Mesenchymal stem cell (in vitro differentiated cells and primary cell): Measurements from ENCODE around the gene SLC15A1.
"Not testable (repeated sequence)": the region's sequence is repeated elsewhere in the genome, so short reads cannot be mapped to it uniquely, and the experiment has no call there.

ENCODE experiments used
- DNase-seq: peaks from one replicate; pipeline ENCODE4 v3.0.0-alpha.2; 2013
- H2AFZ ChIP-seq: one replicate; pipeline ENCODE4 v1.6.1; 2013; ENCODE audit warnings: low read depth, mild to moderate bottlenecking, control low read depth, inconsistent platforms, low read length, moderate library complexity
- H2AK5ac ChIP-seq: 2 replicates; pipeline ENCODE4 v1.6.1; 2013; ENCODE audit warnings: low read length, moderate library complexity, mild to moderate bottlenecking, inconsistent platforms; ENCODE audit not compliant: severe bottlenecking
- H2BK120ac ChIP-seq: one replicate; pipeline ENCODE4 v1.6.1; 2013; ENCODE audit warnings: low read depth, mild to moderate bottlenecking, inconsistent platforms, low read length, moderate library complexity
- H2BK12ac ChIP-seq, 2 experiments: one replicate each; pipeline ENCODE4 v1.6.1; 2013; ENCODE audit warnings: inconsistent platforms in 2 of 2, low read length in 2 of 2, mild to moderate bottlenecking in 2 of 2, moderate library complexity in 2 of 2, control low read depth in 1 of 2
- H2BK15ac ChIP-seq: one replicate; pipeline ENCODE4 v1.6.1; 2013; ENCODE audit warnings: mild to moderate bottlenecking, low read depth, inconsistent platforms; ENCODE audit not compliant: poor library complexity, severe bottlenecking
- H2BK5ac ChIP-seq: 2 replicates; pipeline ENCODE4 v1.6.1; 2013; ENCODE audit warnings: low read depth, mild to moderate bottlenecking, low read length, control low read depth, inconsistent platforms; ENCODE audit not compliant: poor library complexity, severe bottlenecking
- H3K14ac ChIP-seq, 2 experiments: one replicate each; pipeline ENCODE4 v1.6.1; 2013; ENCODE audit warnings: inconsistent platforms in 2 of 2, low read length in 2 of 2, control low read depth in 1 of 2, mild to moderate bottlenecking in 1 of 2, moderate library complexity in 1 of 2
- H3K18ac ChIP-seq, 2 experiments: one replicate each; pipeline ENCODE4 v1.6.1; 2013; ENCODE audit warnings: inconsistent platforms in 2 of 2, low read length in 2 of 2, control low read depth in 1 of 2, low read depth in 1 of 2, mild to moderate bottlenecking in 1 of 2
- H3K23ac ChIP-seq, 2 experiments: one replicate each; pipeline ENCODE4 v1.6.1; 2013; ENCODE audit warnings: inconsistent platforms in 2 of 2, low read length in 2 of 2, mild to moderate bottlenecking in 2 of 2, moderate library complexity in 2 of 2, control low read depth in 1 of 2
- H3K27ac ChIP-seq: 2 replicates; pipeline ENCODE4 v1.5.1; 2013; ENCODE audit warnings: mild to moderate bottlenecking, moderate library complexity, low read length, control low read depth, inconsistent platforms; ENCODE audit not compliant: poor library complexity, severe bottlenecking
- H3K27me3 ChIP-seq, 2 experiments: 2 replicates each; pipeline versions ENCODE4 v1.6.1 to v1.7.0; 2013; ENCODE audit warnings: low read length in 2 of 2, mild to moderate bottlenecking in 2 of 2, moderate library complexity in 2 of 2, control low read depth in 1 of 2, inconsistent platforms in 1 of 2; ENCODE audit not compliant: control insufficient read depth in 1 of 2, insufficient read depth in 1 of 2
- H3K36me3 ChIP-seq, 2 experiments: 2 replicates each; pipeline versions ENCODE4 v1.6.1 to v1.7.0; 2013; ENCODE audit warnings: low read length in 2 of 2, control low read depth in 1 of 2, inconsistent platforms in 1 of 2, low read depth in 1 of 2, mild to moderate bottlenecking in 1 of 2; ENCODE audit not compliant: insufficient read depth in 2 of 2, control insufficient read depth in 1 of 2
- H3K4ac ChIP-seq, 2 experiments: one replicate each; pipeline ENCODE4 v1.6.1; 2013; ENCODE audit warnings: inconsistent platforms in 2 of 2, low read length in 2 of 2, mild to moderate bottlenecking in 2 of 2, moderate library complexity in 2 of 2, control low read depth in 1 of 2, low read depth in 1 of 2
- H3K4me1 ChIP-seq: 2 replicates; pipeline ENCODE4 v1.6.1; 2013; ENCODE audit warnings: low read depth, low read length, control low read depth; ENCODE audit not compliant: control insufficient read depth, insufficient read depth
- H3K4me2 ChIP-seq: 2 replicates; pipeline ENCODE4 v1.6.1; 2013; ENCODE audit warnings: low read length, mild to moderate bottlenecking, inconsistent platforms; ENCODE audit not compliant: poor library complexity, severe bottlenecking
- H3K4me3 ChIP-seq, 2 experiments: 2 replicates each; pipeline versions ENCODE4 v1.5.1 to v1.7.0; 2013; ENCODE audit warnings: low read length in 2 of 2, mild to moderate bottlenecking in 2 of 2, control low read depth in 1 of 2, low read depth in 1 of 2; ENCODE audit not compliant: insufficient read depth in 1 of 2
- H3K79me1 ChIP-seq: replicated peaks from 2 replicates; pipeline ENCODE4 v1.6.1; 2013; ENCODE audit warnings: mild to moderate bottlenecking, control low read depth, low read length, inconsistent platforms; ENCODE audit not compliant: poor library complexity, severe bottlenecking
- H3K9ac ChIP-seq: 2 replicates; pipeline ENCODE4 v1.7.0; 2013; ENCODE audit warnings: mild to moderate bottlenecking, low read length, moderate library complexity
- H3K9me3 ChIP-seq: 2 replicates; pipeline ENCODE4 v1.7.0; 2013; ENCODE audit warnings: mild to moderate bottlenecking, low read length; ENCODE audit not compliant: control insufficient read depth
- H4K8ac ChIP-seq: one replicate; pipeline ENCODE4 v1.6.1; 2013; ENCODE audit warnings: inconsistent platforms, mild to moderate bottlenecking, low read length, moderate library complexity
- H4K91ac ChIP-seq: one replicate; pipeline ENCODE4 v1.6.1; 2013; ENCODE audit warnings: mild to moderate bottlenecking, low read length, inconsistent platforms
- WGBS: methylation state at CpG from one replicate; pipeline ENCODE4 v1.1.7; 2013; ENCODE audit warnings: mixed read lengths; 5-methylcytosine and 5-hydroxymethylcytosine counted together

Gene SLC15A1

DNA sequence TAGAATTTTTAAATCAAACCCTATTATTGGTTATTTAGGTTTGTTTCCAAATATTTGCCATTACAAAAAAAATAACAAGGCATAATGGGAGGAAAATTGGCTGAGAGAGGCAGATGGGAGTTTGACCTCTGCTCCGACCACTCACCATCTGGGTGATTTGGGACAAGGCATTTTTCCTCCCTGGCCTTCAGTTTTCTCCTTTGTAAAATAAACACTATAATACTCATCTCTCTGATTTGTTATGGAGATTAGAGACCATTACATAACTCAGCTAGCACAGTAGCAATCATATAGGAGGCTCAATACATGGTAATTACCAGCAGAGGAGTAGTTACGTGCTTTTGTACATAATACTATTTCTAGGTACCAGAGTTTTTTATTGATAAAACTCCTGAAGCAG lies 105.4 kb downstream of the SLC15A1 start:
- Histone ChIP-seq H3K79me1 (no peaks in the 10 kb centered on the region), H2BK120ac (no peak overlapping the region), H2AK5ac (no peak overlapping the region), H3K4me1 (no peaks in the 10 kb centered on the region), H3K23ac (no peak overlapping the region), H2BK12ac (no peak overlapping the region), H3K14ac (no peak overlapping the region), H3K4ac (no peak overlapping the region), H4K91ac (no peak overlapping the region), H3K27ac (no peak overlapping the region), H3K27me3 (peaks cover 0 to 5% of the 10 kb centered on the region in 2 experiments), H3K4me3 (no peak overlapping the region), H4K8ac (no peak overlapping the region), H3K4me2 (no peak overlapping the region), H2BK5ac (no peak overlapping the region), H3K9ac (no peak overlapping the region), H3K36me3 (no peaks in the 10 kb centered on the region), H2AFZ (no peak overlapping the region), H2BK15ac (no peak overlapping the region), H3K18ac (no peak overlapping the region), H3K9me3 (no peaks in the 10 kb centered on the region)
- DNase-seq = no peak
- 80% methylated on average over 1 of the region's 2 CpGs for WGBS

GRCh38 chr13:98643479-98643878 lies 109.0 kb downstream of the SLC15A1 start:
- no peak overlapping the region for H3K4ac ChIP-seq
- no peak overlapping the region for H2BK12ac ChIP-seq
- no peak overlapping the region for H3K14ac ChIP-seq
- H2BK15ac ChIP-seq = no peak overlapping the region
- H2BK120ac ChIP-seq = no peak overlapping the region
- no peak for DNase-seq
- WGBS = no CpG with 5 or more reads among the region's 1 CpG
- no peak overlapping the region for H3K18ac ChIP-seq
- H4K8ac ChIP-seq = no peak overlapping the region
- no peak overlapping the region for H3K4me2 ChIP-seq
- H3K36me3 ChIP-seq = no peaks in the 10 kb centered on the region
- H3K4me1 ChIP-seq = no peaks in the 10 kb centered on the region
- no peak overlapping the region for H4K91ac ChIP-seq
- H3K27me3 ChIP-seq = peaks cover 0 to 9% of the 10 kb centered on the region in 2 experiments
- H2AK5ac ChIP-seq = no peak overlapping the region
- no peaks in the 10 kb centered on the region for H3K79me1 ChIP-seq
- H2AFZ ChIP-seq = no peak overlapping the region
- no peak overlapping the region for H2BK5ac ChIP-seq
- no peak overlapping the region for H3K23ac ChIP-seq
- no peaks in the 10 kb centered on the region for H3K9me3 ChIP-seq
- H3K9ac ChIP-seq = no peak overlapping the region
- H3K4me3 ChIP-seq = no peak overlapping the region
- H3K27ac ChIP-seq = no peak overlapping the region

DNA sequence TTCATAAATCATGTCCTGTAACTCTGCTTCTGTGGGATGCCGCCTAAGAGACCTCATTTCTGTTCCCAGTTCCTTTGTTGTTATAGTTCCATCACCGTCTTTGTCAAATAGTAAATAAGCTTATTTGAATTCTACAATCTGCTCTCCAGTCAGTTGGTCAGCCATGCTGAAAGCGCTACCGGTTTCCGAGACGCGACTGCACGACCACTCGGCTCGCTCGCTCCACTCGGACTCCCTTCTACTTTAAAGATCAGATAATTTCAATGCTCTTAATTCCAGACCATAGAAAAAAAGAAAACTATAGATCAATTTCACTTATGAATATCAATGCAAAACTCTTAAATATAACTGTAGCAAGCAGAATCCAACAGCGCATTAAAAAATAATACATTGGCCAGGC lies 111.4 kb downstream of the SLC15A1 start:
- no peaks in the 10 kb centered on the region for H3K79me1 ChIP-seq
- no peak overlapping the region for H3K18ac ChIP-seq
- H3K27ac ChIP-seq = no peak overlapping the region
- no peak overlapping the region for H2BK120ac ChIP-seq
- no peak overlapping the region for H4K91ac ChIP-seq
- DNase-seq = no peak
- no peaks in the 10 kb centered on the region for H3K9me3 ChIP-seq
- H2AK5ac ChIP-seq = no peak overlapping the region
- H3K9ac ChIP-seq = no peak overlapping the region
- no peak overlapping the region for H3K14ac ChIP-seq
- H3K4me2 ChIP-seq = no peak overlapping the region
- H3K4me3 ChIP-seq = no peak overlapping the region
- no peaks in the 10 kb centered on the region for H3K4me1 ChIP-seq
- H3K4ac ChIP-seq = no peak overlapping the region
- H4K8ac ChIP-seq = no peak overlapping the region
- H3K36me3 ChIP-seq = no peaks in the 10 kb centered on the region
- H2BK15ac ChIP-seq = no peak overlapping the region
- 94% methylated on average over 13 of the region's 13 CpGs for WGBS
- H2BK5ac ChIP-seq = no peak overlapping the region
- no peak overlapping the region for H2AFZ ChIP-seq
- H2BK12ac ChIP-seq = no peak overlapping the region
- H3K23ac ChIP-seq = no peak overlapping the region
- peaks cover 0 to 8% of the 10 kb centered on the region in 2 experiments for H3K27me3 ChIP-seq

DNA sequence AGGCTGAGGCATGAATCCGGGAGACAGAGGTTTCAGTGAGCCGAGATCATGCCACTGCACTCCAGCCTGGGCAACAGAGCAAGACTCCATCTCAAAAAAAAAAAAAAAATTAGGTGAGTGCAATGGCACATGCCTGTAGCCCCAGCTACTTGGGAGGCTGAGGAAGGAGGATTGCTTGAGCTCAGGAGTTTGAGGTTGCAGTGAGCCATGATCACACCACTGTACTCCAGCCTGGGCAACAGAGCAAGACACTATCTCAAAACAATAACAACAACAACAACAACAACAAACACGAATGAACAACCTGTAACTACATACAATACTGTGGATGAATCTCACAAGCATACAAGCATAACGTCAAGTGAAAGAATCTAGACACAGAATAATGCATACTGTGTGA lies 112.7 kb downstream of the SLC15A1 start:
- not testable (repeated sequence) for H3K9ac ChIP-seq, H3K27ac ChIP-seq, H3K4me2 ChIP-seq, H3K9me3 ChIP-seq, H4K8ac ChIP-seq, H3K4me3 ChIP-seq, H2BK5ac ChIP-seq, H3K4me1 ChIP-seq, H3K14ac ChIP-seq, H3K18ac ChIP-seq, DNase-seq, H2BK15ac ChIP-seq, H3K4ac ChIP-seq, H3K27me3 ChIP-seq, H2BK120ac ChIP-seq, H3K36me3 ChIP-seq, H2BK12ac ChIP-seq, H2AK5ac ChIP-seq, H3K23ac ChIP-seq, H4K91ac ChIP-seq, H3K79me1 ChIP-seq, H2AFZ ChIP-seq
- WGBS = 93% methylated on average over 2 of the region's 4 CpGs
